ENCODE results near the gene MS4A6E. TPM values are rescaled to one million over a fixed set of nuclear protein-coding genes. Genes with fewer than 3 reads are reported as not detected.

MS4A6E gene
- polyA plus RNA-seq, 1 of the 3 experiments (the other 2 are of a cell fraction), result not detected

DNA sequence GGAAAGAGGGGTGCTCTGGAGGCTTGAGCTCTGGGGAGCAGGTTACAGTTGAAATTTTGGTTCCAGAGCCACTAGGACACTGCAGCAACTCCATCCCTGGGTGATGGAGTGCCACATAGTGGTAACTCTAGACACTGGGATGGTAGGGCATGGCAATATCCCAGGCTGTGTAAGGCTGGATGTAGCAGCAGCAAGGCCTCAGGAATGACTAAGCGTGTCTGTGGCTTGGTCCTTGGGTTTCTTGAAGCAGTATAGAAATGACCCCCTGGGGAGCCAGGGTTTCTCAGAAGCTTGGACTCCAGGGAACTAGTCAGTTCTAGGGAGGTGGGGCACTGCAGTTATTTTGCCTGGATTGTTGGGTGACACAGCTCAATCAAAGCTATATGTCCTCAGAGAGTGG, 38.5 kb upstream of the MS4A6E start:
- Histone ChIP-seq H3F3A (replicated peaks; ENCODE audit: insufficient read depth) (no peaks in the 10 kb centered on the region), H3K27ac (ENCODE audit: low read depth in 2 of 2, low read length in 1 of 2) (no peak overlapping the region), H2AFZ (ENCODE audit: low read depth) (no peak overlapping the region), H3K9me2 (no peaks in the 10 kb centered on the region), H4K20me1 (ENCODE audit: insufficient read depth) (no peaks in the 10 kb centered on the region), H3K4me1 (ENCODE audit: control insufficient read depth in 1 of 2, insufficient read depth in 2 of 2, low read depth in 1 of 2, low read length in 1 of 2) (no peaks in the 10 kb centered on the region), H3K79me2 (ENCODE audit: insufficient read depth) (no peaks in the 10 kb centered on the region), H3K9me3 (no peaks in the 10 kb centered on the region; the same call in 1 of the 2 replicates), H3K4me3 (ENCODE audit: low read depth in 2 of 2, low read length in 1 of 2) (no peak overlapping the region), H3K36me3 (replicated peaks in 1 of 2; ENCODE audit: control insufficient read depth in 1 of 2, insufficient read depth in 2 of 2, low read length in 1 of 2) (no peaks in the 10 kb centered on the region), H3K4me2 (no peak overlapping the region), H3K9ac (no peak overlapping the region), H3K27me3 (ENCODE audit: insufficient read depth) (no peaks in the 10 kb centered on the region)
- WGBS (ENCODE audit: low lambda C conversion rate), result 11% methylated on average over 1 of the region's 1 CpG
- POLR2A ChIA-PET, result no interaction called here
- CTCF ChIA-PET, result interaction anchor here (1.3 kb wide), 1 partner anchor 45 kb away, joined by 3 read pairs; no protein-coding TSS in a partner anchor
- TF ChIP-seq YY1 (IDR thresholded peaks at IDR 0.05; ENCODE audit: low read depth) (no peak), TEAD4 (IDR thresholded peaks at IDR 0.05; ENCODE audit: borderline replicate concordance, insufficient read depth) (no peak), SMC3 (IDR thresholded peaks at IDR 0.05; ENCODE audit: low read depth, low read length) (no peak), TAF1 (IDR thresholded peaks at IDR 0.05; ENCODE audit: borderline replicate concordance, low read depth, low read length) (no peak), TCF12 (IDR thresholded peaks at IDR 0.05) (no peak), MXI1 (IDR thresholded peaks at IDR 0.05; ENCODE audit: low read depth, low read length) (no peak), RAD21 (IDR thresholded peaks at IDR 0.05; ENCODE audit: low read length) (no peak), RCOR1 (IDR thresholded peaks at IDR 0.05; ENCODE audit: low read length) (no peak), JUND (IDR thresholded peaks at IDR 0.05) (no peak), SIN3A (IDR thresholded peaks at IDR 0.05; ENCODE audit: borderline replicate concordance, low read depth, low read length) (no peak)
- TF ChIP-seq, protein P1, sequence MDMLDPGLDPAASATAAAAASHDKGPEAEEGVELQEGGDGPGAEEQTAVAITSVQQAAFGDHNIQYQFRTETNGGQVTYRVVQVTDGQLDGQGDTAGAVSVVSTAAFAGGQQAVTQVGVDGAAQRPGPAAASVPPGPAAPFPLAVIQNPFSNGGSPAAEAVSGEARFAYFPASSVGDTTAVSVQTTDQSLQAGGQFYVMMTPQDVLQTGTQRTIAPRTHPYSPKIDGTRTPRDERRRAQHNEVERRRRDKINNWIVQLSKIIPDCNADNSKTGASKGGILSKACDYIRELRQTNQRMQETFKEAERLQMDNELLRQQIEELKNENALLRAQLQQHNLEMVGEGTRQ (IDR thresholded peaks at IDR 0.05; ENCODE audit: borderline replicate concordance, low read depth, low read length), result no peak
- TF ChIP-seq, protein P2, sequence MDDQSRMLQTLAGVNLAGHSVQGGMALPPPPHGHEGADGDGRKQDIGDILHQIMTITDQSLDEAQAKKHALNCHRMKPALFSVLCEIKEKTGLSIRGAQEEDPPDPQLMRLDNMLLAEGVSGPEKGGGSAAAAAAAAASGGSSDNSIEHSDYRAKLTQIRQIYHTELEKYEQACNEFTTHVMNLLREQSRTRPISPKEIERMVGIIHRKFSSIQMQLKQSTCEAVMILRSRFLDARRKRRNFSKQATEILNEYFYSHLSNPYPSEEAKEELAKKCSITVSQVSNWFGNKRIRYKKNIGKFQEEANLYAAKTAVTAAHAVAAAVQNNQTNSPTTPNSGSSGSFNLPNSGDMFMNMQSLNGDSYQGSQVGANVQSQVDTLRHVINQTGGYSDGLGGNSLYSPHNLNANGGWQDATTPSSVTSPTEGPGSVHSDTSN (IDR thresholded peaks at IDR 0.05), result no peak
- TF ChIP-seq, protein P3, sequence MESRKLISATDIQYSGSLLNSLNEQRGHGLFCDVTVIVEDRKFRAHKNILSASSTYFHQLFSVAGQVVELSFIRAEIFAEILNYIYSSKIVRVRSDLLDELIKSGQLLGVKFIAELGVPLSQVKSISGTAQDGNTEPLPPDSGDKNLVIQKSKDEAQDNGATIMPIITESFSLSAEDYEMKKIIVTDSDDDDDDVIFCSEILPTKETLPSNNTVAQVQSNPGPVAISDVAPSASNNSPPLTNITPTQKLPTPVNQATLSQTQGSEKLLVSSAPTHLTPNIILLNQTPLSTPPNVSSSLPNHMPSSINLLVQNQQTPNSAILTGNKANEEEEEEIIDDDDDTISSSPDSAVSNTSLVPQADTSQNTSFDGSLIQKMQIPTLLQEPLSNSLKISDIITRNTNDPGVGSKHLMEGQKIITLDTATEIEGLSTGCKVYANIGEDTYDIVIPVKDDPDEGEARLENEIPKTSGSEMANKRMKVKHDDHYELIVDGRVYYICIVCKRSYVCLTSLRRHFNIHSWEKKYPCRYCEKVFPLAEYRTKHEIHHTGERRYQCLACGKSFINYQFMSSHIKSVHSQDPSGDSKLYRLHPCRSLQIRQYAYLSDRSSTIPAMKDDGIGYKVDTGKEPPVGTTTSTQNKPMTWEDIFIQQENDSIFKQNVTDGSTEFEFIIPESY (IDR thresholded peaks at IDR 0.05; ENCODE audit: borderline replicate concordance, low read depth), result no peak
- TF ChIP-seq, protein P4, sequence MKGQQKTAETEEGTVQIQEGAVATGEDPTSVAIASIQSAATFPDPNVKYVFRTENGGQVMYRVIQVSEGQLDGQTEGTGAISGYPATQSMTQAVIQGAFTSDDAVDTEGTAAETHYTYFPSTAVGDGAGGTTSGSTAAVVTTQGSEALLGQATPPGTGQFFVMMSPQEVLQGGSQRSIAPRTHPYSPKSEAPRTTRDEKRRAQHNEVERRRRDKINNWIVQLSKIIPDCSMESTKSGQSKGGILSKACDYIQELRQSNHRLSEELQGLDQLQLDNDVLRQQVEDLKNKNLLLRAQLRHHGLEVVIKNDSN (IDR thresholded peaks at IDR 0.05; ENCODE audit: borderline replicate concordance, low read depth), result no peak
- TF ChIP-seq, protein P5, sequence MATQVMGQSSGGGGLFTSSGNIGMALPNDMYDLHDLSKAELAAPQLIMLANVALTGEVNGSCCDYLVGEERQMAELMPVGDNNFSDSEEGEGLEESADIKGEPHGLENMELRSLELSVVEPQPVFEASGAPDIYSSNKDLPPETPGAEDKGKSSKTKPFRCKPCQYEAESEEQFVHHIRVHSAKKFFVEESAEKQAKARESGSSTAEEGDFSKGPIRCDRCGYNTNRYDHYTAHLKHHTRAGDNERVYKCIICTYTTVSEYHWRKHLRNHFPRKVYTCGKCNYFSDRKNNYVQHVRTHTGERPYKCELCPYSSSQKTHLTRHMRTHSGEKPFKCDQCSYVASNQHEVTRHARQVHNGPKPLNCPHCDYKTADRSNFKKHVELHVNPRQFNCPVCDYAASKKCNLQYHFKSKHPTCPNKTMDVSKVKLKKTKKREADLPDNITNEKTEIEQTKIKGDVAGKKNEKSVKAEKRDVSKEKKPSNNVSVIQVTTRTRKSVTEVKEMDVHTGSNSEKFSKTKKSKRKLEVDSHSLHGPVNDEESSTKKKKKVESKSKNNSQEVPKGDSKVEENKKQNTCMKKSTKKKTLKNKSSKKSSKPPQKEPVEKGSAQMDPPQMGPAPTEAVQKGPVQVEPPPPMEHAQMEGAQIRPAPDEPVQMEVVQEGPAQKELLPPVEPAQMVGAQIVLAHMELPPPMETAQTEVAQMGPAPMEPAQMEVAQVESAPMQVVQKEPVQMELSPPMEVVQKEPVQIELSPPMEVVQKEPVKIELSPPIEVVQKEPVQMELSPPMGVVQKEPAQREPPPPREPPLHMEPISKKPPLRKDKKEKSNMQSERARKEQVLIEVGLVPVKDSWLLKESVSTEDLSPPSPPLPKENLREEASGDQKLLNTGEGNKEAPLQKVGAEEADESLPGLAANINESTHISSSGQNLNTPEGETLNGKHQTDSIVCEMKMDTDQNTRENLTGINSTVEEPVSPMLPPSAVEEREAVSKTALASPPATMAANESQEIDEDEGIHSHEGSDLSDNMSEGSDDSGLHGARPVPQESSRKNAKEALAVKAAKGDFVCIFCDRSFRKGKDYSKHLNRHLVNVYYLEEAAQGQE (IDR thresholded peaks at IDR 0.05; ENCODE audit: low read depth, low read length), result no peak
- TF ChIP-seq, protein P6, sequence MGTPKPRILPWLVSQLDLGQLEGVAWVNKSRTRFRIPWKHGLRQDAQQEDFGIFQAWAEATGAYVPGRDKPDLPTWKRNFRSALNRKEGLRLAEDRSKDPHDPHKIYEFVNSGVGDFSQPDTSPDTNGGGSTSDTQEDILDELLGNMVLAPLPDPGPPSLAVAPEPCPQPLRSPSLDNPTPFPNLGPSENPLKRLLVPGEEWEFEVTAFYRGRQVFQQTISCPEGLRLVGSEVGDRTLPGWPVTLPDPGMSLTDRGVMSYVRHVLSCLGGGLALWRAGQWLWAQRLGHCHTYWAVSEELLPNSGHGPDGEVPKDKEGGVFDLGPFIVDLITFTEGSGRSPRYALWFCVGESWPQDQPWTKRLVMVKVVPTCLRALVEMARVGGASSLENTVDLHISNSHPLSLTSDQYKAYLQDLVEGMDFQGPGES (IDR thresholded peaks at IDR 0.05; ENCODE audit: low read depth, low read length), result no peak
- TF ChIP-seq, protein P7, sequence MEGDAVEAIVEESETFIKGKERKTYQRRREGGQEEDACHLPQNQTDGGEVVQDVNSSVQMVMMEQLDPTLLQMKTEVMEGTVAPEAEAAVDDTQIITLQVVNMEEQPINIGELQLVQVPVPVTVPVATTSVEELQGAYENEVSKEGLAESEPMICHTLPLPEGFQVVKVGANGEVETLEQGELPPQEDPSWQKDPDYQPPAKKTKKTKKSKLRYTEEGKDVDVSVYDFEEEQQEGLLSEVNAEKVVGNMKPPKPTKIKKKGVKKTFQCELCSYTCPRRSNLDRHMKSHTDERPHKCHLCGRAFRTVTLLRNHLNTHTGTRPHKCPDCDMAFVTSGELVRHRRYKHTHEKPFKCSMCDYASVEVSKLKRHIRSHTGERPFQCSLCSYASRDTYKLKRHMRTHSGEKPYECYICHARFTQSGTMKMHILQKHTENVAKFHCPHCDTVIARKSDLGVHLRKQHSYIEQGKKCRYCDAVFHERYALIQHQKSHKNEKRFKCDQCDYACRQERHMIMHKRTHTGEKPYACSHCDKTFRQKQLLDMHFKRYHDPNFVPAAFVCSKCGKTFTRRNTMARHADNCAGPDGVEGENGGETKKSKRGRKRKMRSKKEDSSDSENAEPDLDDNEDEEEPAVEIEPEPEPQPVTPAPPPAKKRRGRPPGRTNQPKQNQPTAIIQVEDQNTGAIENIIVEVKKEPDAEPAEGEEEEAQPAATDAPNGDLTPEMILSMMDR (IDR thresholded peaks at IDR 0.05), result no peak
- no peak for DNase-seq
